Peyer's patch (tissue), 4 donors: ENCODE results near the gene ABCB8. TPM values are rescaled to one million over a fixed set of nuclear protein-coding genes. Genes with fewer than 3 reads are reported as not detected.

ENCODE experiments used
- DNase-seq, 3 donors: peaks; one replicate each; pipeline ENCODE4 v3.0.0-alpha.2; 2017 to 2019
- H3K27ac ChIP-seq, 4 donors: fragments of 200-600 bp; sonication (generic); one replicate each; pipeline ENCODE4 v1.5.1; 2016 to 2019
- H3K27me3 ChIP-seq, 2 donors: fragments of 200-600 bp; sonication (generic); one replicate each; pipeline ENCODE4 v1.5.1; 2019
- H3K36me3 ChIP-seq, 3 donors: fragments of 200-600 bp; sonication (generic); one replicate each; pipeline ENCODE4 v1.5.1; 2016 to 2019
- H3K4me1 ChIP-seq, 4 donors: fragments of 200-600 bp; sonication (generic); one replicate each; pipeline ENCODE4 v1.5.1; 2016 to 2019
- H3K4me3 ChIP-seq, 4 donors: fragments of 200-600 bp; sonication (generic); 1 replicate in 3 of 4; 2 replicates in 1 of 4; pipeline ENCODE4 v1.5.1; 2016 to 2019; ENCODE audit warnings: mild to moderate bottlenecking in 1 of 4
- H3K9me3 ChIP-seq, 4 donors: fragments of 200-600 bp; sonication (generic); one replicate each; pipeline ENCODE4 v1.5.1; 2016 to 2019; ENCODE audit warnings: mild to moderate bottlenecking in 1 of 4
- POLR2A ChIP-seq, 2 donors: fragments of 450-650 bp; IDR thresholded peaks; one replicate each; pipeline ENCODE4 v1.5.1; 2017; ENCODE audit warnings: antibody characterized with exemption in 2 of 2, mild to moderate bottlenecking in 2 of 2, moderate library complexity in 2 of 2
- total RNA-seq, 4 donors: library from RNA; depleted of rRNA; stranded (reverse); fragments of >200 nt; gene quantifications; one replicate each; pipeline ENCODE4 v1.1.0, GENCODE V29; 2016
- TF ChIP-seq, protein P1 (sequence below), 6 experiments: fragments of 450-650 bp in 4 of 6; fragments of 200-600 bp in 2 of 6; sonication (generic) in 1 of 6; IDR thresholded peaks; one replicate each; pipeline ENCODE4 v1.5.1; 2017 to 2019; ENCODE audit warnings: antibody characterized with exemption in 6 of 6, mild to moderate bottlenecking in 3 of 6, moderate library complexity in 1 of 6

The ABCB8 gene
- total RNA-seq, 4 donors from 2014 or later, result 23.1 to 79.7 (median 42.7) TPM

GRCh38 chr7:151048911-151049463, 20.7 kb downstream of the ABCB8 start:
- peaks cover 0 to 9% (median 4%) of the 10 kb centered on the region in 4 donors for H3K4me1 ChIP-seq
- DNase-seq, result no peak
- H3K36me3 ChIP-seq, result peaks cover 0 to 10% (median 0%) of the 10 kb centered on the region in 3 donors
- no peak overlapping the region for H3K27ac ChIP-seq
- H3K9me3 ChIP-seq, result no peaks in the 10 kb centered on the region
- no peak overlapping the region for H3K4me3 ChIP-seq
- TF ChIP-seq, protein P1, sequence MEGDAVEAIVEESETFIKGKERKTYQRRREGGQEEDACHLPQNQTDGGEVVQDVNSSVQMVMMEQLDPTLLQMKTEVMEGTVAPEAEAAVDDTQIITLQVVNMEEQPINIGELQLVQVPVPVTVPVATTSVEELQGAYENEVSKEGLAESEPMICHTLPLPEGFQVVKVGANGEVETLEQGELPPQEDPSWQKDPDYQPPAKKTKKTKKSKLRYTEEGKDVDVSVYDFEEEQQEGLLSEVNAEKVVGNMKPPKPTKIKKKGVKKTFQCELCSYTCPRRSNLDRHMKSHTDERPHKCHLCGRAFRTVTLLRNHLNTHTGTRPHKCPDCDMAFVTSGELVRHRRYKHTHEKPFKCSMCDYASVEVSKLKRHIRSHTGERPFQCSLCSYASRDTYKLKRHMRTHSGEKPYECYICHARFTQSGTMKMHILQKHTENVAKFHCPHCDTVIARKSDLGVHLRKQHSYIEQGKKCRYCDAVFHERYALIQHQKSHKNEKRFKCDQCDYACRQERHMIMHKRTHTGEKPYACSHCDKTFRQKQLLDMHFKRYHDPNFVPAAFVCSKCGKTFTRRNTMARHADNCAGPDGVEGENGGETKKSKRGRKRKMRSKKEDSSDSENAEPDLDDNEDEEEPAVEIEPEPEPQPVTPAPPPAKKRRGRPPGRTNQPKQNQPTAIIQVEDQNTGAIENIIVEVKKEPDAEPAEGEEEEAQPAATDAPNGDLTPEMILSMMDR (IDR thresholded peaks at IDR 0.05), result no peak
- TF ChIP-seq POLR2A (IDR thresholded peaks at IDR 0.05), result no peak
- no peaks in the 10 kb centered on the region for H3K27me3 ChIP-seq

- Histone ChIP-seq H3K4me3 (peak overlapping the region in 1 of 4 donors; percentile 14), H3K9me3 (no peaks in the 10 kb centered on the region), H3K27me3 (no peaks in the 10 kb centered on the region), H3K4me1 (peaks cover 0 to 9% (median 4%) of the 10 kb centered on the region in 4 donors), H3K36me3 (no peaks in the 10 kb centered on the region), H3K27ac (no peak overlapping the region)
- DNase-seq, result peak in 2 of 3 donors; percentile 60 to 70
- TF ChIP-seq, protein P1 (IDR thresholded peaks at IDR 0.05), result no peak
- no peak for TF ChIP-seq POLR2A (IDR thresholded peaks at IDR 0.05)
Observed at GRCh38 chr7:151051108-151051507, 22.9 kb downstream of the ABCB8 start.

GRCh38 chr7:151053096-151053495, 24.8 kb downstream of the ABCB8 start:
- Histone ChIP-seq H3K36me3 (no peaks in the 10 kb centered on the region), H3K27me3 (no peaks in the 10 kb centered on the region), H3K27ac (no peak overlapping the region), H3K4me3 (no peak overlapping the region), H3K4me1 (peaks cover 0 to 16% (median 11%) of the 10 kb centered on the region in 4 donors), H3K9me3 (no peaks in the 10 kb centered on the region)
- DNase-seq, result no peak
- TF ChIP-seq, protein P1 (IDR thresholded peaks at IDR 0.05), result no peak
- TF ChIP-seq POLR2A (IDR thresholded peaks at IDR 0.05), result no peak

GRCh38 chr7:151053751-151054150, 25.5 kb downstream of the ABCB8 start:
- Histone ChIP-seq H3K27ac (no peak overlapping the region), H3K36me3 (no peaks in the 10 kb centered on the region), H3K4me3 (no peak overlapping the region), H3K27me3 (no peaks in the 10 kb centered on the region), H3K9me3 (no peaks in the 10 kb centered on the region), H3K4me1 (peaks cover 0 to 21% (median 11%) of the 10 kb centered on the region in 4 donors)
- no peak for TF ChIP-seq POLR2A (IDR thresholded peaks at IDR 0.05)
- TF ChIP-seq, protein P1 (IDR thresholded peaks at IDR 0.05), result no peak
- no peak for DNase-seq

DNA sequence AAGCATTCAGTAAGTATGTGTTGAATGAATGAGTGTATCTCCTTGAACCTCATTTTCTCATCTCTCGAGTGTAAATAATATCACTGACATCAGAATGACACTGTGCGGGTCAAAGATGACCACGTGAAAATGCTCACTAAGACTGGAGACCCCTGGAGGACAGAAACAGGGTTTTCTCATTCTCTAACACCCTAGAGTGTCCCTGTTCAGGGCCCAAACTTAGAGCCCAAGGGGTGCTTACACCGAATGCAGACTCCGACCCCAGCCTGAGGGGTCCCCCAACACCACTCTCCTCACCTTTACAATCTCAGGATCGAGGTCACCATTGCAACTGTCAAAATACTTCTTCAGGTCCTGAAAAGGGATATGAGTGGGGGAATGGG, 28.0 kb downstream of the ABCB8 start:
- Histone ChIP-seq H3K36me3 (no peaks in the 10 kb centered on the region), H3K27ac (no peak overlapping the region), H3K27me3 (no peaks in the 10 kb centered on the region), H3K4me1 (peaks cover 4 to 30% (median 20%) of the 10 kb centered on the region in 4 donors), H3K9me3 (no peaks in the 10 kb centered on the region), H3K4me3 (no peak overlapping the region)
- TF ChIP-seq, protein P1 (IDR thresholded peaks at IDR 0.05), result no peak
- TF ChIP-seq POLR2A (IDR thresholded peaks at IDR 0.05), result no peak
- DNase-seq, result no peak
